ENCODE measurements around the gene MTR. TPM values are rescaled to one million over a fixed set of nuclear protein-coding genes. Genes with fewer than 3 reads are reported as not detected.
A peak's percentile ranks its signal among the peaks of the same experiment; 100 is the strongest.

MTR gene
- 23.1 TPM for polyA plus RNA-seq (2013)

DNA sequence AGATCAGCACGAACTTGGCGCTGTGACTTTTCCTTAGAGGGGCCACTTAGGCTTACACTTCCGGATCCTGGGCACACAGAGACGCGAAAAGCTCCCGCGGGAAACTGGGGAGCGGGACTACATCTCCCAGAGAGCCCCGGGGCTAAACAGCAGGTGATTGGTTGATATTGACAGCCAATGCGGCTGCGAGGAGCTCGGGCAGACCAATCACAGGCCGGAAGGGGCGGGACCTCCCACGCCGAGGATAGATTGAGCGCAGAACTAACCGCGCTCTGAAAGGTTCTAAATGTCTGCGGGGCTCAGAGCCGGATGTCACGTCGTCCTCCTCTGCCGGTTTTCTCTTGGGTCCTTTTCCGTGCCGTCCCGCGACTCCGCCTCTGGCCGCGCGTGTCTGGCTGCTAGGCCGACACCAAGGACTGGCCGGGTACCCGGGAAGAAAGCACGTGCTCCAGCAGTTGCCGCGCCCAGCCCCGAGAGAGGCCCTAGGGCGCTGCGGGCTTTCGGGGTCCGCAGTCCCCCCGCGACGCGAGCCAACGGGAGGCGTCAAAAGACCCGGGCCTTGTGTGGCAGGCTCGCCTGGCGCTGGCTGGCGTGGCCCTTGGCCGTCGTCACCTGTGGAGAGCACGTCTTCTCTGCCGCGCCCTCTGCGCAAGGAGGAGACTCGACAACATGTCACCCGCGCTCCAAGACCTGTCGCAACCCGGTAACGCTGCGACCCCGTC, at the start of gene MTR:
TSS of gene MTR (plus strand) at position 258 of the 722 bp plus-strand sequence. CDS start at position 670, 412 bp downstream.
- peaks cover 0 to 30% (median 9%) of the 10 kb centered on the region in 4 experiments for H3K4me1 ChIP-seq (ENCODE audit: control extremely low read depth in 1 of 4, control insufficient read depth in 4 of 4, insufficient read depth in 4 of 4, low read length in 3 of 4)
- peak within 1 kb of the TSS; percentile 52 to 89 for H3K27ac ChIP-seq (ENCODE audit: insufficient read depth in 1 of 2, low read depth in 1 of 2, low read length in 2 of 2, poor library complexity in 1 of 2, severe bottlenecking in 2 of 2)
- H3K9me3 ChIP-seq (ENCODE audit: control extremely low read depth in 1 of 5, control insufficient read depth in 4 of 5, insufficient read depth in 2 of 5, low read depth in 1 of 5, low read length in 4 of 5) = no peaks in the 10 kb centered on the region
- 0% methylated on average over 59 of the region's 67 CpGs for WGBS (ENCODE audit: insufficient coverage)
- POLR2A ChIA-PET = no interaction called here
- H3K36me3 ChIP-seq (ENCODE audit: control insufficient read depth in 4 of 4, insufficient read depth in 4 of 4, low read length in 3 of 4) = peaks cover 0 to under 1% (median 0%) of the 10 kb centered on the region in 4 experiments
- peak; percentile 92 to 96 (median 96) for DNase-seq
- H3K4me3 ChIP-seq (ENCODE audit: control insufficient read depth in 1 of 7, extremely low read depth in 1 of 7, insufficient read depth in 4 of 7, low read depth in 2 of 7, low read length in 6 of 7) = peak within 1 kb of the TSS; percentile 57 to 97 (median 88)
- CTCF ChIA-PET = interaction anchor here (1.7 kb wide), 1 partner anchor 35 kb away, joined by 6 read pairs; no protein-coding TSS in a partner anchor
- H3K27me3 ChIP-seq (replicated peaks in 2 of 5; ENCODE audit: control insufficient read depth in 4 of 5, insufficient read depth in 5 of 5, low read length in 4 of 5) = peaks cover 0 to 4% (median 0%) of the 10 kb centered on the region in 5 experiments

DNA sequence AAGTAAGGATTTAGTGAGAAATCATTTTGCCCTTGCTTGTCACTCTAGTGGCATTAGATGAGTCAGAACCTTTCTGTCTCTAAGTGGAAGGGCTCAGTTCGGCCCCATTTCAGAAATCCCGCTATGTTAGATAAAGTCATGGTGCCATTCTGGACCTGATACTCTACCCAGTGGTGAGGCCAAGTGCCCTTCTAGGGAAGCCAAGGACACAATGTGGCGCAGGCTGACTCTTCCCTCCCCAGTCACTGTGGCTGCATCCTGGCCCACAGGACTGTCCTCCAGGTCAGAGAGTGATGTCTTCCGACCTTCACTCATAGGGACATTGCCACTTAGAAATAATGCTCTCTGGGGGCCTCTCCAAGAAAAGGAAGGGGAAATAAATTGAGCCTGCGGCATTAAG, 48.3 kb upstream of the MTR start:
- ChIA-PET CTCF (no interaction called here), POLR2A (no interaction called here)
- no peak for DNase-seq
- Histone ChIP-seq H3K4me3 (ENCODE audit: control insufficient read depth in 1 of 7, extremely low read depth in 1 of 7, insufficient read depth in 4 of 7, low read depth in 2 of 7, low read length in 6 of 7) (no peak overlapping the region), H3K4me1 (ENCODE audit: control extremely low read depth in 1 of 4, control insufficient read depth in 4 of 4, insufficient read depth in 4 of 4, low read length in 3 of 4) (no peaks in the 10 kb centered on the region), H3K36me3 (ENCODE audit: control insufficient read depth in 4 of 4, insufficient read depth in 4 of 4, low read length in 3 of 4) (no peaks in the 10 kb centered on the region), H3K9me3 (ENCODE audit: control extremely low read depth in 1 of 5, control insufficient read depth in 4 of 5, insufficient read depth in 2 of 5, low read depth in 1 of 5, low read length in 4 of 5) (no peaks in the 10 kb centered on the region), H3K27ac (ENCODE audit: insufficient read depth in 1 of 2, low read depth in 1 of 2, low read length in 2 of 2, poor library complexity in 1 of 2, severe bottlenecking in 2 of 2) (no peak overlapping the region), H3K27me3 (replicated peaks in 2 of 5; ENCODE audit: control insufficient read depth in 4 of 5, insufficient read depth in 5 of 5, low read length in 4 of 5) (no peaks in the 10 kb centered on the region)
- WGBS (ENCODE audit: insufficient coverage) = 77% methylated on average over 4 of the region's 5 CpGs

DNA sequence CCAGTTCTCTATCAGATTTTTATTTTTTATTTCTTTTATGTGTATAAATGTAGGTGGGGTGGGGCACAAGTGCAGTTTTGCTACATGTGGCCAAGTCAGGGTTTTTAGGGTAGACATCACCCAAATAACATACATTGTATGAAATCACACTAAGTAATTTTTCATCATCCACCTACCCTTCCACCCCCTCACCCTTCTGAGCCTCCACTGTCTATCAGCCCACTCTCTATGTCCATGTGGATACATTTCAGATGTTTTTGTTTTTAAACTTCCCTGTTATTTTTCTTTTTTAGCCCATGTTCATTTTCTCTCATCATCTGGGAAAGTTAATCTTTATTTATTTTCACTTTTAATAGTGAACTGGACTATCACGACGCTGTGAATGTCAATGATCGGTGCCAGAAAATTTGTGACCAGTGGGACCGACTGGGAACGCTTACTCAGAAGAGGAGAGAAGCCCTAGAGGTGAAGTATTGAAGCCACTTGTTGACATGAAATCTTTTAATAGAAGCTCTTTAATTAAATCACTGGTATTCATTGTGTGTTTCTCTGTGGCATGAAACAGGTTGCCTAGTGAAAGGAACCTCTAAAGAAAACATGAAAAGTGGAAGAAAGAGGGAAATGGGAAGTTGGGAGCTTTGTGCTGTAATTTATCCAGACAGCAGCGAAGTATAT, 47.6 kb upstream of the MTR start:
- Histone ChIP-seq H3K27me3 (replicated peaks in 2 of 5; ENCODE audit: control insufficient read depth in 4 of 5, insufficient read depth in 5 of 5, low read length in 4 of 5) (no peaks in the 10 kb centered on the region), H3K36me3 (ENCODE audit: control insufficient read depth in 4 of 4, insufficient read depth in 4 of 4, low read length in 3 of 4) (no peaks in the 10 kb centered on the region), H3K9me3 (ENCODE audit: control extremely low read depth in 1 of 5, control insufficient read depth in 4 of 5, insufficient read depth in 2 of 5, low read depth in 1 of 5, low read length in 4 of 5) (no peaks in the 10 kb centered on the region), H3K27ac (ENCODE audit: insufficient read depth in 1 of 2, low read depth in 1 of 2, low read length in 2 of 2, poor library complexity in 1 of 2, severe bottlenecking in 2 of 2) (no peak overlapping the region), H3K4me3 (ENCODE audit: control insufficient read depth in 1 of 7, extremely low read depth in 1 of 7, insufficient read depth in 4 of 7, low read depth in 2 of 7, low read length in 6 of 7) (no peak overlapping the region), H3K4me1 (ENCODE audit: control extremely low read depth in 1 of 4, control insufficient read depth in 4 of 4, insufficient read depth in 4 of 4, low read length in 3 of 4) (no peaks in the 10 kb centered on the region)
- ChIA-PET POLR2A (no interaction called here), CTCF (no interaction called here)
- 97% methylated on average over 6 of the region's 6 CpGs for WGBS (ENCODE audit: insufficient coverage)
- DNase-seq = no peak

DNA sequence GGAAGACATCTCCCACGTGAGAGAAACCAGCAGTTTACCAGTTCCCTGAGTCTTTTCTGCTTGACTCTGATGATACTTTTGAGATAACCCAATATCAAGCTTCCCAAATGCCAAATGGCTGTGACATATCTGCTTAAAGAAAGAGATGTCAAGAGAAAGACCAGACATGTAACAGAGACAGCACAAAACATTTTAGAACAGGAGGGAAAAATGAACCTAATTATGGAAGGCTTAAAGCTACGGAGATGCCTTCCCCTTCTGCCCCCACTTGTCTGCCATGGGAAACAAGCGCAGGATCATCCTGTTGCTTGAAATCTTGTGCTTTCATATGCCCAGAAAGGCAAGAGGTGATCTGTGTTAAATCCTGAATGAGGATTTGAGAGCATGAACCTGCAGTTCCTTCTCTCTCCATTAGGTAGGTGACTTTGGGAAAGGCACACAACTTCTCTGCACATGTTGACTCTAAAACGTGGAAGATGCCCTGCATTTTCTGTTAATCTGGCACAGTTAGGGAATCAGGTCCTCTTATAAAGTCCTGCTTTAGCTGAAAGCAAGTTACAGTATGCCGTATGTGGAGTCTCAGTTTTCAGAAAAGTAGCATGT, 46.7 kb upstream of the MTR start:
- no peaks in the 10 kb centered on the region for H3K9me3 ChIP-seq (ENCODE audit: control extremely low read depth in 1 of 5, control insufficient read depth in 4 of 5, insufficient read depth in 2 of 5, low read depth in 1 of 5, low read length in 4 of 5)
- POLR2A ChIA-PET = no interaction called here
- no peak overlapping the region for H3K4me3 ChIP-seq (ENCODE audit: control insufficient read depth in 1 of 7, extremely low read depth in 1 of 7, insufficient read depth in 4 of 7, low read depth in 2 of 7, low read length in 6 of 7)
- CTCF ChIA-PET = no interaction called here
- no peaks in the 10 kb centered on the region for H3K27me3 ChIP-seq (replicated peaks in 2 of 5; ENCODE audit: control insufficient read depth in 4 of 5, insufficient read depth in 5 of 5, low read length in 4 of 5)
- peak in 1 of 3 donors; percentile 6 for DNase-seq
- H3K4me1 ChIP-seq (ENCODE audit: control extremely low read depth in 1 of 4, control insufficient read depth in 4 of 4, insufficient read depth in 4 of 4, low read length in 3 of 4) = no peaks in the 10 kb centered on the region
- no peaks in the 10 kb centered on the region for H3K36me3 ChIP-seq (ENCODE audit: control insufficient read depth in 4 of 4, insufficient read depth in 4 of 4, low read length in 3 of 4)
- no peak overlapping the region for H3K27ac ChIP-seq (ENCODE audit: insufficient read depth in 1 of 2, low read depth in 1 of 2, low read length in 2 of 2, poor library complexity in 1 of 2, severe bottlenecking in 2 of 2)
- 76% methylated on average over 3 of the region's 5 CpGs for WGBS (ENCODE audit: insufficient coverage)

DNA sequence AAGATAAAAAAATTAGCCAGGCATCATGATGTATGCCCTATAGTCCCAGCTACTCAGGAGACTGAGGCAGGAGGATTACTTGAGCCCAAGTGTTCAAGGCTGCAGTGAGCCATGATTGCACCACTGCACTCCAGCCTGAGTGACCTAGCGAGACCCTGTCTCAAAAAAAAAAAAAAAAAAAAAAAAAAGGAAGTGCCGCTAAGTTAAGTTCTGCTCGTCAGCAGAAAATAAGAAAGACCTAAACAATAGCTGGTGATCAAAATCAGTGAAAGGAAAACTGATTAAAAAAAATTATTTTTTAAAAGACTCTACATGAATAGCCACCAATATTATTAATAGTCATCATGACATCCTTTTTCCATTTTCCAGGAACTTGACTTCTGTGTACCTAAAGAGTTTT, 44.2 kb upstream of the MTR start:
- Histone ChIP-seq H3K27ac (ENCODE audit: insufficient read depth in 1 of 2, low read depth in 1 of 2, low read length in 2 of 2, poor library complexity in 1 of 2, severe bottlenecking in 2 of 2) (no peak overlapping the region), H3K9me3 (ENCODE audit: control extremely low read depth in 1 of 5, control insufficient read depth in 4 of 5, insufficient read depth in 2 of 5, low read depth in 1 of 5, low read length in 4 of 5) (no peaks in the 10 kb centered on the region), H3K4me1 (ENCODE audit: control extremely low read depth in 1 of 4, control insufficient read depth in 4 of 4, insufficient read depth in 4 of 4, low read length in 3 of 4) (no peaks in the 10 kb centered on the region), H3K27me3 (replicated peaks in 2 of 5; ENCODE audit: control insufficient read depth in 4 of 5, insufficient read depth in 5 of 5, low read length in 4 of 5) (no peaks in the 10 kb centered on the region), H3K4me3 (ENCODE audit: control insufficient read depth in 1 of 7, extremely low read depth in 1 of 7, insufficient read depth in 4 of 7, low read depth in 2 of 7, low read length in 6 of 7) (no peak overlapping the region), H3K36me3 (ENCODE audit: control insufficient read depth in 4 of 4, insufficient read depth in 4 of 4, low read length in 3 of 4) (no peaks in the 10 kb centered on the region)
- ChIA-PET POLR2A (no interaction called here), CTCF (interaction anchor here (1.0 kb wide), 1 partner anchor 9 kb away, joined by 4 read pairs; no protein-coding TSS in a partner anchor)
- DNase-seq = peak in 2 of 3 donors; percentile 4 to 7
- WGBS (ENCODE audit: insufficient coverage) = no CpG with 5 or more reads among the region's 3 CpGs

DNA sequence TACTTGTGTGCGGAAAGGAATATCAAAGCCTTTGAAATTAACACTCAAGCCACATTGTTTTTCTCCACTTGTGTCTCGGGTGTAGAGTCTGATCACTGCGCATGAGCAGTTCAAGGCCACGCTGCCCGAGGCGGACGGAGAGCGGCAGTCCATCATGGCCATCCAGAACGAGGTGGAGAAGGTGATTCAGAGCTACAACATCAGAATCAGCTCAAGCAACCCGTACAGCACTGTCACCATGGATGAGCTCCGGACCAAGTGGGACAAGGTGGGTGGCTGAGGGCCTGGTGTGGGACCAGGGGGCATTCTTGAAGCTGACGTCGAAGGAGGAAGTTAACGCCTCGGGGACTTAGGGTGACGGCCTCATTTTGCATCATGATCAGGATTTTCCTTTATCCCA, 43.7 kb upstream of the MTR start:
- no peaks in the 10 kb centered on the region for H3K36me3 ChIP-seq (ENCODE audit: control insufficient read depth in 4 of 4, insufficient read depth in 4 of 4, low read length in 3 of 4)
- ChIA-PET POLR2A (no interaction called here), CTCF (interaction anchor here (1.0 kb wide), 1 partner anchor 9 kb away, joined by 4 read pairs; no protein-coding TSS in a partner anchor)
- H3K4me1 ChIP-seq (ENCODE audit: control extremely low read depth in 1 of 4, control insufficient read depth in 4 of 4, insufficient read depth in 4 of 4, low read length in 3 of 4) = no peaks in the 10 kb centered on the region
- H3K9me3 ChIP-seq (ENCODE audit: control extremely low read depth in 1 of 5, control insufficient read depth in 4 of 5, insufficient read depth in 2 of 5, low read depth in 1 of 5, low read length in 4 of 5) = no peaks in the 10 kb centered on the region
- H3K4me3 ChIP-seq (ENCODE audit: control insufficient read depth in 1 of 7, extremely low read depth in 1 of 7, insufficient read depth in 4 of 7, low read depth in 2 of 7, low read length in 6 of 7) = no peak overlapping the region
- H3K27ac ChIP-seq (ENCODE audit: insufficient read depth in 1 of 2, low read depth in 1 of 2, low read length in 2 of 2, poor library complexity in 1 of 2, severe bottlenecking in 2 of 2) = no peak overlapping the region
- WGBS (ENCODE audit: insufficient coverage) = 96% methylated on average over 7 of the region's 16 CpGs
- DNase-seq = no peak
- H3K27me3 ChIP-seq (replicated peaks in 2 of 5; ENCODE audit: control insufficient read depth in 4 of 5, insufficient read depth in 5 of 5, low read length in 4 of 5) = no peaks in the 10 kb centered on the region

DNA sequence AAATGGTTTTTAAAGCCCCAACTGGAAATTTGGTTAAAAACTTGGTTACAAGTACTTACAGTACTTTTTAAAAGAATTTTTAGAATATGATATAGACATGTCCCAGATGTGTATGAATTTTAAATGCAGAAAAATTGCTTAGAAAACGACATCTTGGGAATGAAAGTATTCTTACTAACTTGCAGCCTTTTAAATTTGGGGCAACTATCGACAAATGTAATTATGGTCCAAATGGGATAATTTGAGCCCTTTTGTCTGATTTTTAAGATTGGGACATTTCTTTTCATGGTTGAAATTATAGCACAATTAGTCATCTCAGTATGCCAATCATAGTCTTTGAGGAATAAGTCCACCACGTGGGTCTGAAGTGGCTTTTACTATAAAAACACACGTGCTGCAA, 43.2 kb upstream of the MTR start:
- Histone ChIP-seq H3K27me3 (replicated peaks in 2 of 5; ENCODE audit: control insufficient read depth in 4 of 5, insufficient read depth in 5 of 5, low read length in 4 of 5) (no peaks in the 10 kb centered on the region), H3K4me3 (ENCODE audit: control insufficient read depth in 1 of 7, extremely low read depth in 1 of 7, insufficient read depth in 4 of 7, low read depth in 2 of 7, low read length in 6 of 7) (no peak overlapping the region), H3K27ac (ENCODE audit: insufficient read depth in 1 of 2, low read depth in 1 of 2, low read length in 2 of 2, poor library complexity in 1 of 2, severe bottlenecking in 2 of 2) (no peak overlapping the region), H3K4me1 (ENCODE audit: control extremely low read depth in 1 of 4, control insufficient read depth in 4 of 4, insufficient read depth in 4 of 4, low read length in 3 of 4) (no peaks in the 10 kb centered on the region), H3K9me3 (ENCODE audit: control extremely low read depth in 1 of 5, control insufficient read depth in 4 of 5, insufficient read depth in 2 of 5, low read depth in 1 of 5, low read length in 4 of 5) (no peaks in the 10 kb centered on the region), H3K36me3 (ENCODE audit: control insufficient read depth in 4 of 4, insufficient read depth in 4 of 4, low read length in 3 of 4) (no peaks in the 10 kb centered on the region)
- WGBS (ENCODE audit: insufficient coverage) = 90% methylated on average over 4 of the region's 4 CpGs
- ChIA-PET POLR2A (no interaction called here), CTCF (interaction anchor here (1.0 kb wide), 1 partner anchor 8 kb away, joined by 4 read pairs; no protein-coding TSS in a partner anchor)
- DNase-seq = no peak
